TTC549 (cell line): ENCODE data around the gene OCLN.
"Not testable (repeated sequence)": the region's sequence is repeated elsewhere in the genome, so short reads cannot be mapped to it uniquely, and the experiment has no call there.

ENCODE experiments used
- FAIRE-seq: peaks from 2 replicates; lab custom pipeline; 2012; peaks lifted over from hg19 to GRCh38; lab: Jason Lieb, UNC

OCLN gene, protein sequence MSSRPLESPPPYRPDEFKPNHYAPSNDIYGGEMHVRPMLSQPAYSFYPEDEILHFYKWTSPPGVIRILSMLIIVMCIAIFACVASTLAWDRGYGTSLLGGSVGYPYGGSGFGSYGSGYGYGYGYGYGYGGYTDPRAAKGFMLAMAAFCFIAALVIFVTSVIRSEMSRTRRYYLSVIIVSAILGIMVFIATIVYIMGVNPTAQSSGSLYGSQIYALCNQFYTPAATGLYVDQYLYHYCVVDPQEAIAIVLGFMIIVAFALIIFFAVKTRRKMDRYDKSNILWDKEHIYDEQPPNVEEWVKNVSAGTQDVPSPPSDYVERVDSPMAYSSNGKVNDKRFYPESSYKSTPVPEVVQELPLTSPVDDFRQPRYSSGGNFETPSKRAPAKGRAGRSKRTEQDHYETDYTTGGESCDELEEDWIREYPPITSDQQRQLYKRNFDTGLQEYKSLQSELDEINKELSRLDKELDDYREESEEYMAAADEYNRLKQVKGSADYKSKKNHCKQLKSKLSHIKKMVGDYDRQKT

DNA sequence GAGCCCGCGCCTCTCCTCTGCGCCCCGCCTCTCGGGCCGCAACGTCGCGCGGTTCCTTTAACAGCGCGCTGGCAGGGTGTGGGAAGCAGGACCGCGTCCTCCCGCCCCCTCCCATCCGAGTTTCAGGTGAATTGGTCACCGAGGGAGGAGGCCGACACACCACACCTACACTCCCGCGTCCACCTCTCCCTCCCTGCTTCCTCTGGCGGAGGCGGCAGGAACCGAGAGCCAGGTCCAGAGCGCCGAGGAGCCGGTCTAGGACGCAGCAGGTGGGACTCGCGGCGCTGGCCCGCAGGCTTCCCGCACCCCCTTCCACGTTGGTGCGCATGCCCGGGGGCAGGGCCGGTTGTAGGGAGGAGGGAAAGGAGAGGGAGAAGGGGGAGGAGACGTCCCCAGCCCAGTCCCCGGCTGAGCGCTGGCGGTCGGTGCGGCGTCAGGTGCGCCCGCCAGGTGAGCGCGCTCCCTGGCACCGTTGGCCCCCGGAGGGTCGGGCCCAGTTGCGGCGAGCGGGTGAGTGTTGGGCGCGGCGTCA, at the start of gene OCLN:
Gene OCLN, plus strand, starts transcription at position 400 of the 532 bp plus-strand sequence. CDS start 11,455 bp downstream, outside the sequence.
- no peak for FAIRE-seq

DNA sequence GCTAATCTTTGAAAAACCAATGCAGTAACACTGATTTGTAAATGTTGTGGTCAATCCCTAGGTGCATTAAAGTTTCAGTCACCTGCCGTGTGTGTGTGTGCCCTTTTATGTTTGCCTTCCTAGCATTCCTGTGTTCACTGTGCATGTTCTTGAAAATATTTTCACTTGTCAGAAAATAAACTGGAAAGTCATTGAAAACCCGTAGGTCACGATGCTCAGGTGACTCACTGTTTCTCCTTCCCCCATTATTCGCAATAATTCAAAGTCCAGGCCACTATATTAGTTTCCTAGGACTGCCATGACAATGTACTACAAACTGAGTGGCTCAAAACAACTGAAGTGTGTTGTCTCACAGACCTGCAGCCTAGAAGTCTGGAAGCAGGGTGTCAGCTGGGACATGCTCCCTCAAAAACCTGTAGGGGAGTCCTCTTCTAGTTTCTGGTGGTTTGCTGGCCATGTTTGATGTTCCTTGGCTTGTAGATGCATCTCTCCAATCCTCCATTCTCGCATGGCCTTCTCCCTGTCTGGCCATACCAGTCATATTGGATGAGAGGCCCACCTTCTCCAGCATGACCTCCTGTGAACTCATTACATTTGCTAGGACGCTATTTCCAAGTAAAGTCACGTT, 48.3 kb upstream of the OCLN start:
- no peak for FAIRE-seq

DNA sequence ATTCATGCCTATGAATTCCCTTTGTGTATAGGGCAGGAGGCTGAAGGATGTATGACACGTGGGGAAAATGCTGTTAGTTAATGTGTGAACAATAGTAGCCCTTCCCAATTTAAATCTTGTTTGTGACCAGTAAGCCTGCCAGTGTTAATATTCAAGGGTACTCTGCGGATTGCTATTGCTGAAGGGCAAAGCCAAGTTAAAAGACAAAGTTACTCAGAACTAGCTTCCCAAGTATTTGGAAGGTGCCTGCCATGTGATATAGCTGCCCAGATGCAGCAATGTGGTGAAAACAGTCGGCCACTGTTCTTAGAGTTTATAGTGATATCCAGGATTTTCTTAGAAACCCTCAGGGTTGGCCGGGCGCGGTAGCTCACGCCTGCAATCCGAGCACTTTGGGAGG, 43.1 kb upstream of the OCLN start:
- FAIRE-seq = no peak

DNA sequence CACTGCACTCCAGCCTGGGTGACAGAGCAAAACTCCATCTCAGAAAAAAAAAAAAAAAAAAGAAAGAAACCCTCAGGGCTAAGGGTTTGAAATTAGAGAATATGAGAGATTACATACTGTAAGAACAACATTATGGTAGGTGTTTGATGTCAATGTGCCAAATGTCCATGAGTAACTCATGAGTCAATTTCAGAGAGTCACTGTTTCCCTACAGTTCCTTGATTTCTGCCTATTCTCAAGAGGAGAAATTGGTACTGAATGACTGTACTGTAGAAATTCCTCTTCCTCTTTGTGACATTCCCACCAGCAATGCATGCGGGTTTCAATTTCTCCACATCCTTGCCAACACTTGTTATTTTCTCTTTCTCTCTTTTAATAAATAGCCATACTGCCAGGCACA, 42.5 kb upstream of the OCLN start:
- no peak for FAIRE-seq

DNA sequence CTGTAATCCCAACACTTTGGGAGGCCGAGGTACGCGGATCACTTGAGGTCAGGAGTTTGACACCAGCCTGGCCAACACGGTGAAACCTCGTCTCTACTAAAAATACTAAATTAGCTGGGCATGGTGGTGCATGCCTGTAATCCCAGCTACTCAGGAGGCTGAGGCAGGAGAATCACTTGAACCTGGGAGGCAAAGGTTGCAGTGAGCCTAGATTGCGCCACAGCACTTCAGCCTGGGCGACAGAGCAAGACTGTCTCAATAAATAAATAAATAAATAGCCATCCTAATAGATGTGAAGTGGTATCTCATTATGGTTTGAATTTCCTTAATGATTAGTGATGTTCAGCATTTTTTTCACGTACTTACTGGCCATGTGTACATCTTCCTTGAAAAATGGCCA, 42.1 kb upstream of the OCLN start:
- FAIRE-seq = not testable (repeated sequence)

DNA sequence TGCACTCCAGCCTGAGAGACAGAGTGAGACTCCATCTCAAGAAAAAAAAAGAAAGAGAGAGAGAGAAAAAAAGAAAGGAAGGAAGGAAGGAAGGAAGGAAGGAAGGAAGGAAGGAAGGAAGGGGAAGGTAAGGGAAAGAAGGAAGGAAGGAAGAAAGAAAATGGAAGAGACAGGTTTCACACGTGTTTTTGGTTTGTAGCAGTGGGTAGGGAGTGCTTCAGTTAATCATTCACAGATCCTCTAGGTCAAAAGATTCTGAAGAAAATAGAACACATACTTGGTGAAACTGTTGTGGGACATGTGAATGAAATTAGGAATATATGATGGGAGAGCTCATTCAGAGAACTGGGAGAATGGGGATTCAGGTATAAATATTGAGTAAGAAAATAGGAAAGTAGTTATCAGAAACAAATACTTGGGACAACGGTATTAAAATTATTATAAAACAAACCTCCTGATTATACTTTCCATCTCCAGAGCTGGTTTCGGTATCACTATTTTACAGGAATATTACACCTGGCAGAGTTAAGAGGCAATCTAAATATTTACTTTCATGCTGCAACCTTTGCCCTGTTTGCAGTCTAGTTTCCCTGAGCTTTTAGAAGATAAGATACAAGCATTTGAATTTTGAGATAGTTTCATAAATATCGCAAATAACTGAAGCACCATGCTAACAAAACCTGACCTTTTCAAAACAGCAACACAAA, 40.5 kb upstream of the OCLN start:
- no peak for FAIRE-seq

DNA sequence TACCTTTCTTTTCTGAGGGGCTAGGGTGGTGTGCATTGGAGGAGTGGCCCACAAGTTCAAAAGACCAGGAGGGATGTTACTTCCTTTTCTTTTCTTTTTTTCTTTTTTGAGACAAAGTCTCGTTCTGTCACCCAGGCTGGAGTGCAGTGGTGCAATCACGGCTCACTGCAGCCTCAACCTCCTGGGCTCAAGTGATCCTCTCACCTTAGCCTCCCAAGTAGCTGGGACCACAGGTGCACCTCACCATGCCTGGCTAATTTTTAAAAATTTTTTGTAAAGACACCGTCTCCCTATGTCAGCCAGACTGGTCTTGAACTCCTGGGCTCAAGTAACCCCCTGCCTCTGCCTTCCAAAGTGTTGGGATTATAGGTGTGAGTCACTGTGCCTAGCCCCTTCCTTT, 39.1 kb upstream of the OCLN start:
- FAIRE-seq = not testable (repeated sequence)

DNA sequence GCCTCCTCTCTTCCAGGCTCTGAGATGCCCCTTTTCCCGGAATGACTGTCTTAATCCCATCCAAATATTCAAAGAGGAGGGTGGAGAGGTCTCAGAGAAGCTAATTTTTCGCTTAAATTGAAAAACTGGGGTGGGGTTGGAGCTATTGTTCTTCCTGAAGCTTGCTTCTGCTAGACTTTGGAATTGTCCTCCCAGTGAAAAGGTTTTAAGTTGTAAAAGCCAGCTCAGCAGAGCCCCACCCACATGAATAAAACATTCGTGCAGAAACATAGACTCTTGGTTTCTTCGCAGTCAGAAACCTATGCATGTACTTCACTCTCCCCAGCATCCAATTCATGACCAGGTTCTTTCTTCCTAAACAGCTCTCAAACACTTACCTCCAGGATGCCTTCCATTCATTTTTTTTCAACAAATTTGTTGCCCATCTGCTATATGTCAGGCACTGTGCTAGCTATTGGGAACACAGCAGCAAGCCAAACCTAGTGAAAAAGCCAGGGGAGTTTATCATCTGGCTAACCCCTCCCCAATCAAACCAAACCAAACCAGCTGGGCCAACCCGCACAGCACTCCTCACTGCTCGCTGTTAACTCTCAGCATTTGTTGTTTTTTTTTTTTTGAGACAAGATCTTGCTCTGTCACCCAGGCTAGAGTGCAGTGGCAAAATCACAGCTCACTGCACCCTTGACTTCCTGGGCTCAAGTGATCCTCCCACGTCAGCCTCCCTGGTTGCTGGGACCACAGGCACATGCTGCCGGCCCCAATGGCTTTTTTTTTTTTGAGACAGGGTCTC, 37.9 kb upstream of the OCLN start:
- no peak for FAIRE-seq

DNA sequence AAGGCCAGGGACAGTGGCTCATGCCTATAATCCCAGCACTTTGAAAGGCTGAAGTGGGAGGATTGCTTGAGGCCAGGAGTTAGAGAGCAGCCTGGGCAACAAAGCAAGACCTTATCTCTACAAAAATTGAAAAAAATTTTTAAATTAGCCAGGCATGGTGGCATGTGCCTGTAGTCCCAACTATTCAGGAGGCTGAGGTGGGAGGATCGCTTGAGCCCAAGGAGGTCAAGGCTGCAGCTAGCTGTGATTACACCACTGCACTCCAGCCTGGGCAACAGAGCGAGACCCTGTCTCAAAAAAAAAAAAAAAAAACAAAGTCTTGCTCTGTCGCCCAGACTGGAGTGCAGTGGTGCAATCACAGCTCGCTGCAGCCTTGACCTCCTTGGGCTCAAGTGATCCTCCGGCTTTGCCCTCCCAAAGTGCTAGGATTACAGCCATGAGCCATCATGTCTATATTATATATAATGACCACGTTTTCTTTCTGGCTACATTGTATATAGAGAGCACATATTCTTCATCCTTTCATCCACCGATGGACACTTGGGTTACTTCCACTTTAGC, 37.1 kb upstream of the OCLN start:
- not testable (repeated sequence) for FAIRE-seq

DNA sequence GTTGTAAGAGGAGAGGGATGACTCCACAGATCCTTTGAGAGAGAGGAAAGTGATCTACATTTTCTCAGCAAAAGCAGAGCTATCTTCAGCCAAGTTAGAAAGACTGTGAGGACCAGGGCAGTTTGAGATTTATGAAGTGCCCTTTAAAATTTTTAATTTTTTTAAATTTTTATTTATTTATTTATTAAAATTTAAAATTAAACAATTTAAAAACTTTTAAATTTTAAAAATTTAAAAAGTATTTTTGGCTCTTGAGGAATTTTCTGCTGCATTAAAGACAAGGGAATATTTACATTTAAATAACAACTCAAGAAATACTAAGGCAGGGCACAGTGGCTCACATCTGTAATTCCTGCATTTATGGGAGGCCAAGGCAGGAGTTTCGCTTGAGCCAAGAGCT, 30.4 kb upstream of the OCLN start:
- no peak for FAIRE-seq

DNA sequence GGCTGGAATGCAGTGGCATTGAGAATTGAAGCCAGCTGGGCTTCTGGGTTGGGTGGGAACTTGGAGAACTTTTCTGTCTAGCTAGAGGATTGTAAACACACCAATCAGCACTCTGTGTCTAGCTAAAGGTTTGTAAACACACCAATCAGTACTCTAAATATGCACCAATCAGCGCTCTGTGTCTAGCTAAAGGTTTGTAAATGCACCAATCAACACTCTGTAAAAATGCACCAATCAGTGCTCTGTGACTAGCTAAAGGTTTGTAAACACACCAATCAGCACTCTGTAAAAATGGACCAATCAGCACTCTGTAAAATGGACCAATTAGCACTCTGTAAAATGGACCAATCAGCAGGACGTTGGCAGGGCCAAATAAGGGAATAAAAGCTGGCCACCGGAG, 26.2 kb upstream of the OCLN start:
- FAIRE-seq = not testable (repeated sequence)

DNA sequence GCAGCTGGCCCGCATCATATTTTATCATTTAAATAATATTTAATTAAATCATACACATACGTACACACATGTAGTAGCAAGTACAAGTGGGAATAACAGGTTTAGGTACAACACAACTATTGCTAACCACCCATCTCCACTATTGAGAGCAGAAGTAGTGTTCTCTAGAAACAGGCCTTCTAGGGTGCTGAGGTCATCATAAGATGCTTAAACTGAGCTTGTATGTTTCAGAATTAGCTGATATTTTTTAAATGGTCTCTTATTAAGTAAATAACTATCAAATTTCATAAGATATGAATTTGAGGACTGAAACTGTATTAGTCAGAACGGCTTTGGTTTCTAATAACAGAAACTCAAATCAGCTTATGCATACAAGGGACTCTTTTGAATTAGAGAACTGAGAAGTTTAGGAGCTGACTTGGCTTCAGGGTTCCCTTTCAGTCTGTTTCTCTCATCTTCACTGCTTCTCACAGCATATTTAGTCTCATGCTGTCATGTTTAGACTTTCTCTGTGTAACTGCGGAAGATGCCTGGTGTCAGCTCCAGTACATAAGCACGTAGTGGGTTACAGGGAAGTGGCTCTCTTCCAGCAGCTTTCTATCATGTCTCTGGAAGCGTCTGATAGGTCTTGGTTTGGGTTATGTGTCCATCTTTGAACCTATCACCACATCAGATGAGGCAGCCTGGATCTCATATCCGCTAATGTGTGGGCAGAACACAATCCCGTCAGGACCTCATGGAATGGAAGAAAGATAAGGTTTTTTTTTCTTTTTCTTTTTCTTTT, 25.0 kb upstream of the OCLN start:
- no peak for FAIRE-seq

DNA sequence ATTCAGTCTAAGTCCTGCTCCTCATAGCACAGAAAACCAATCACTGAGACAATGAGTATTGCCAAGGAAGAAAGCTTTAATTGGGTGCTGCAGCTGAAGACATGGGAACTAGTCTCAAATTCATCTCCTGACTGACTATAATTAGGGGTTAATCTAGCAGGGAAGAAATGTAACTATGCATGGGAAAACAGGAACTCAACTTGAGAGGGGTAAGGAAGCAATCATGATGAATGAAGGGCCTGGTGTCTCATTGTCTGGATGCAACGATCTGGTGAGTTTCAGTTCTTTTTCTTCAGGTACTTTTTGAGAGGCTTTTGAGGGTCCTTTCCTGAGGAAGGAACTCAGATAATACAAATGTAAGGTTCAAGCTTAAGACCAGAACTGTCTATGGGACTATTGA, 24.0 kb upstream of the OCLN start:
- no peak for FAIRE-seq

DNA sequence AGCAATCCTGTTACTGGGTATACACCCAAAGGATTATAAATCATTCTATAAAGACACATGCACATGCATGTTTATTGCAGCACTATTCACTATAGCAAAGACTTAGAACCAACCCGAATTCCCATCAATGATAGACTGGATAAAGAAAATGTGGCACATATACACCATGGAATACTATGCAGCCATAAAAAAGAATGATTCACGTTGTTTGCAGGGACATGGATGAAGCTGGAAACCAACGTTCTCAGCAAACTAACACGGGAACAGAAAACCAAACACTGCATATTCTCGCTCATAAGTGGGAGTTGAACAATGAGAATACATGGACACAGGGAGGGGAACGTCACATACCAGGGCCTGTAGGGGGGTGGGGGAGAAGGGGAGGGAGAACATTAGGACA, 21.1 kb upstream of the OCLN start:
- FAIRE-seq = not testable (repeated sequence)

DNA sequence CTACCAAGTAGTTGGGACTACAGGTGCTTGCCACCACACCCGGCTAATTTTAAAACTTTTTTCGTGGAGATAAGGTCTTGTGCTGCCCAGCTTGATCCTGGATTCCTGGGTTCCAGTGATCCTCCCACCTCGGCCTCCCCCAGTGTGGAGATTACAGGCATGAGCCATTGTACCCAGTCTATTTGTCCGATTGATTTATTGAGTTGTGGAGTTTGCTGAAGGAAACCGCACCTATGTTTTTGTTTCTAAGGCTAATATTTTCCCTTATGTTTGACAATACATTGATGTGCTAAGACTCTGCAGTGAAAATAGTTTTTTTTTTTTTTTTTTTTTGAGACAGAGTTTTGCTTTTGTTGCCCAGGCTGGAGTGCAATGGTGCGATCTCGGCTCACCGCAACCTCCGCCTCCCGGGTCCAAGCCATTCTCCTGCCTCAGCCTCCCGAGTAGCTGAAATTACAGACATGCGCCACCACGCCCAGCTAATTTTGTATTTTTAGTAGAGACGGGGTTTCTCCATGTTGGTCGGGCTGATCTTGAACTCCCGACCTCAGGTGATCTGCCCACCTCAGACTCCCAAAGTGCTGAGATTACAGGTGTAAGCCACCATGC, 20.0 kb upstream of the OCLN start:
- FAIRE-seq = not testable (repeated sequence)

DNA sequence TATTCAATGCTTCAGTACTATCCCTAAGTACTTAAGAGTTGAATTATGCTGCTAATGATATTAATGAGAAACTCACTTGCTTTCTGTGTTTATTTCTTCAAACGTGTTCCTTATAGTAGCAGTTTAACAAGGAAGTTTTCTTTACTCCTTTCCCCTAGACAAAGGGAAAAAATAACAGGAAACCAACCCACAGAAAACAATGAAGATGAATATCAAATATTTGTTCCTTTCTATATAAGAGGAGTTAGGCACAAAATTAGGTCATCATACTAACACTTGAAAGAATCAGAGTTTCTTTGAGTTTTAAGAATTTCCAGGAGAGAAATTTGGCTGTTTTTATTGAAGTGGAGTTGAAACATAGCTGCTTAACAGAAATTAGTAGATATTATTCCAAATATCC, 15.4 kb upstream of the OCLN start:
- FAIRE-seq = no peak

DNA sequence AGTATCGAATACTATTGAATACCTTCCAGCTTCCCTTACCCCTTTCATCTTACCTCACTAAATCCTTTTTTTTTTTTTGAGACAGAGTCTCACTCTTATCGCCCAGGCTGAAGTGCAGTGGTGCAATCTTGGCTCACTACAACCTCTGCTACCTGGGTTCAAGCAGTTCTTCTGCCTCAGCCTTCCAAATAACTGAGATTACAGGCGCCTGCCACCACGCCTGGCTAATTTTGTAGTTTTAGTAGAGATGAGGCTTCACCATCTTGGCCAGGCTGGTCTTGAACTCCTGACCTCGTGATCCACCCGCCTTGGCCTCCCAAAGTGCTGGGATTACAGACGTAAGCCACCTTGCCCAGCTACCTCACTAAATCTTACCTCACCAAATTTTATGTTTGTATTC, 14.3 kb upstream of the OCLN start:
- FAIRE-seq = not testable (repeated sequence)

DNA sequence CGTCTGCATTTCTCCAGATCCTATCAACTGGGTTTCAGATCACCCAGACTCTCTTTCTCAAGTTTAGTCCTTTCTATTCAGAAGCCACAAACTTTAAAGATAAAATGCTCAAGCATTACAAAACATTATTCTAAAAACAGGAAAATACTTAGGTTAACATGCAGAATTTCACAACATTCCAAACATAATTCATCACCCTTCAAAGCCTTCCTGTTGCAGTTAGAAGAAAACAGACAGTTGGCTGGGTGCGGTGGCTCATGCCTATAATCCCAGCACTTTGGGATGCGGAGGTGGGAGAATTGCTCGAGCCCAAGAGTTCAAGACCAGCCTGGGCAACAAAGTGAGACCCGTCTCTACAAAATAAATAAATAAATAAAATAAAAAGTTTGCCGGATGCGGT, 7.7 kb upstream of the OCLN start:
- no peak for FAIRE-seq

DNA sequence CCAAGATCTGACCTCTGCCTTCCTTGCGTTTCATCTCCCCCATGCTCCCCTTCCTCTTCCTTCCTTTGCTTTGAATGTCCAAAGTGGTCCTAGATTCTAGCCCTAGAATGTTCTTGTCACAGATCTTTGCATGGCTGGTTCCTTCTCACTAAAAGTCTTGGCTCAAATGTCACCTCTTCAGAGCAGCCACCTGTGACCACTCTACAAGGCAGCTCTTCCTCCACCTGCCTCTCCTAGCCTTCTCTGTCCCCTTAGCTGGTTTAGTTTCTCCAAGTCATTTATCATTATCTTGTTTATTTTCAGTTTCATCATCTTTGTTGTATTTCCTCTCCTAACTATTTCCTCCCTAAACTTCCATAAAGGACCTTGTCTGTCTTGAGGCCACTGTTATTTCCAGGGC, 7.1 kb upstream of the OCLN start:
- FAIRE-seq = no peak

DNA sequence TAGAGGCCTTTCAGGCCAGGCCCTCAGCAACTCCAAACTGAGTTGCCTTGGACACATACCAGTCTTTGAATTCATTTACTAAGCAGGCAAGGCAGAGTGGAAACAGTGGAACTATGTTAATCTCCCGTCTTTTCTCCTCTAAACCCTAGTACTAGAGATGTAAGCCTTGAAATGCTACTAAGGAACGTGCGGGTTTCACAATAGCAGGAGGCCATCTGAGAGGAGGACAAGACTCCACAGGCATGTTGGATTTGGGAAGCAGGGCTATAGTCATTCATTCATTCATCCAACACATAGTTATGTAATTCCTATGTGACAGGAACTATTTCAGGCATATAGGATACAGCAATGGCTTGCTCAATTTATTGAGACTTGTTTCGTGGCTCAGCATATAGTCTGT, 3.3 kb upstream of the OCLN start:
- no peak for FAIRE-seq
